PC-9 (cell line): ENCODE results near the gene FURIN.

Experiments
- CTCF ChIP-seq: fragments of 200-600 bp; sonication (generic); conservative IDR thresholded peaks from 2 replicates; pipeline ENCODE4 v1.6.1; 2017; ENCODE audit warnings: mixed run types, antibody characterized with exemption, mild to moderate bottlenecking, moderate library complexity
- EZH2 ChIP-seq: fragments of 200-600 bp; sonication (generic); IDR thresholded peaks from 2 replicates; pipeline ENCODE4 v1.8.0; 2017; ENCODE audit warnings: antibody characterized with exemption, low read depth

- TF ChIP-seq CTCF (no peak), EZH2 (no peak)
These were observed 39.3 kb upstream of the FURIN start for GRCh38 chr15:90829126-90829525.
